ENCODE results near the gene CA11. TPM values are rescaled to one million over a fixed set of nuclear protein-coding genes. Genes with fewer than 3 reads are reported as not detected.
A peak's percentile ranks its signal among the peaks of the same experiment; 100 is the strongest.

Gene CA11
- total and polyA plus RNA-seq, 4 donors, result 0.88 to 13.0 (median 5.1) TPM

DNA sequence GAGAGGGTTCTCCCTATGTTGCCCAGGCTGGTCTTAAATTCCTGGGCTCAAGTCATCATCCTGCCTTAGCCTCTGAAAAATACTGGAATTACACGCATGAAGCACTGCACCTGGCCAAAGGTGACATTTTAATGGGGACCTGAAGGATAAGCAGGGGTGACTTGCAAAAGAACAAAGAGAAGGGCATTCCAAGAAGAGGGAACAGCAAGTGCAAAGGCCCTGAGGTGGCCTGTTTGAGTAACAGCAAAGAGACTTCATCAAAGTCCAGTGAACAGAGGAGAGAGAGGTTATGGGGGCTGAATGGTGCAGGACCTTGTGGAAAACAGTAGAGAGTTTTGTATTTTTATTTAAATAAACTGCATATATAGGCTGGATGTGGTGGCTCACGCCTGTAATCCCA, 4.1 kb downstream of the CA11 start:
- TF ChIP-seq, protein P1, sequence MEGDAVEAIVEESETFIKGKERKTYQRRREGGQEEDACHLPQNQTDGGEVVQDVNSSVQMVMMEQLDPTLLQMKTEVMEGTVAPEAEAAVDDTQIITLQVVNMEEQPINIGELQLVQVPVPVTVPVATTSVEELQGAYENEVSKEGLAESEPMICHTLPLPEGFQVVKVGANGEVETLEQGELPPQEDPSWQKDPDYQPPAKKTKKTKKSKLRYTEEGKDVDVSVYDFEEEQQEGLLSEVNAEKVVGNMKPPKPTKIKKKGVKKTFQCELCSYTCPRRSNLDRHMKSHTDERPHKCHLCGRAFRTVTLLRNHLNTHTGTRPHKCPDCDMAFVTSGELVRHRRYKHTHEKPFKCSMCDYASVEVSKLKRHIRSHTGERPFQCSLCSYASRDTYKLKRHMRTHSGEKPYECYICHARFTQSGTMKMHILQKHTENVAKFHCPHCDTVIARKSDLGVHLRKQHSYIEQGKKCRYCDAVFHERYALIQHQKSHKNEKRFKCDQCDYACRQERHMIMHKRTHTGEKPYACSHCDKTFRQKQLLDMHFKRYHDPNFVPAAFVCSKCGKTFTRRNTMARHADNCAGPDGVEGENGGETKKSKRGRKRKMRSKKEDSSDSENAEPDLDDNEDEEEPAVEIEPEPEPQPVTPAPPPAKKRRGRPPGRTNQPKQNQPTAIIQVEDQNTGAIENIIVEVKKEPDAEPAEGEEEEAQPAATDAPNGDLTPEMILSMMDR (IDR thresholded peaks at IDR 0.05; ENCODE audit: control extremely low read depth, extremely low read depth), result no peak
- H3K9ac ChIP-seq (ENCODE audit: insufficient read depth in 1 of 2, low read length in 2 of 2), result no peak overlapping the region
- H3K27ac ChIP-seq (ENCODE audit: low read depth in 1 of 2, low read length in 1 of 2), result no peak overlapping the region
- peaks cover 0 to 27% (median 5%) of the 10 kb centered on the region in 5 donors for H3K4me1 ChIP-seq (ENCODE audit: control insufficient read depth in 5 of 5, insufficient read depth in 5 of 5, low read length in 5 of 5)
- 94 to 96% methylated on average over 2 of the region's 2 CpGs for WGBS, 2 donors
- no peak overlapping the region for H3K4me3 ChIP-seq
- H3K36me3 ChIP-seq (ENCODE audit: control insufficient read depth in 4 of 4, insufficient read depth in 4 of 4, low read length in 4 of 4), result no peaks in the 10 kb centered on the region
- ATAC-seq (ENCODE audit: insufficient read depth, low FRiP score) (no peak), DNase-seq (no peak)
- peaks cover 0 to 9% (median 0%) of the 10 kb centered on the region in 3 donors for H3K27me3 ChIP-seq (ENCODE audit: control insufficient read depth in 3 of 3, insufficient read depth in 3 of 3, low read length in 2 of 3)
- no peaks in the 10 kb centered on the region for H3K9me3 ChIP-seq (ENCODE audit: control insufficient read depth in 4 of 4, insufficient read depth in 3 of 4, low read length in 3 of 4)

DNA sequence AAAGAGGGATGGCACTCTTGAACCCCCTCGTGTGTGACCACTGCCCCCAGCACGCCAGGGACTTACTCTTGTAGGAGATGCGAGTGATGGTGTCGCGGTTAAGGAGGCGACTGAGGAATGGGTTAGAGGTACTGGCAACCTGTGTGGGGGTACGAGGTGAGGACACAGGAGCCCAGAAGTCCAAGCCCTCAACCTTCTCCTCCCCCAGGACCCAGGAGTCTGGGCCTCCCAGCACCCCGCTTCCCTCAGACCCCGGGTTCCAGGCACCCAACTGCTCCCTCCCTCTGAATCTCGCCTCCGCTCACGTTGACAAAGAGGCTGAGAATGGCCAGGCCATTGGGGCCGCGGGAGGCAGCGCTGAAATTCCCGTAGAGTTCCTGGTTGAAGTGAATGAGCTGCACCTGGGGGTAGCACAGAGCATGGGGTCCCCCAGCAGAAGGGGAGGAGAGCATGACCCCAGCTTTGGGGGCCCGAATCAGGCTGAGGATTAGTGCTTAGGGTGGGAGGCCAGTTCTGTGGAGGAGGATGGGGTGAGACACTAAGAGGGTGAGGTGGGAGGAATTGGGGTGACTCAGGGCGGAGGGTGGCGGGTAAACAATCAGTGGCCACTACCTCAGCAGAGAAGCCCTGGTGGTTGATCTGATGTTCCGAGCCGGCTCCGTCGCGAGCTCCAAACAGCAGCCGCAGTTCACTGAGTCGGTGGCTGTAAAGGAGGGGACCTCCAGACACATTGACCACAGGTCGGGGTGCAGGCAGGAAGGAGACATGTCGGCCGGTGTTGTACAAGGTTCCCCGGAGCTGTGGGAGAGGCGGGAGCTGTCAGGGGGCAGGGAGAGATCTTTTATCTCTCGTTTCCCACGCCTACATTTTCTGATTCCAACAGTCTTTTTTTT, 6.3 kb downstream of the CA11 start:
- H3K4me1 ChIP-seq (ENCODE audit: control insufficient read depth in 5 of 5, insufficient read depth in 5 of 5, low read length in 5 of 5), result peaks cover 0 to 30% (median 7%) of the 10 kb centered on the region in 5 donors
- H3K9me3 ChIP-seq (ENCODE audit: control insufficient read depth in 4 of 4, insufficient read depth in 3 of 4, low read length in 3 of 4), result no peaks in the 10 kb centered on the region
- no peak for DNase-seq
- no peak overlapping the region for H3K4me3 ChIP-seq
- TF ChIP-seq, protein P1 (IDR thresholded peaks at IDR 0.05; ENCODE audit: control extremely low read depth, extremely low read depth), result no peak
- no peak for ATAC-seq (ENCODE audit: insufficient read depth, low FRiP score)
- no peaks in the 10 kb centered on the region for H3K36me3 ChIP-seq (ENCODE audit: control insufficient read depth in 4 of 4, insufficient read depth in 4 of 4, low read length in 4 of 4)
- H3K9ac ChIP-seq (ENCODE audit: insufficient read depth in 1 of 2, low read length in 2 of 2), result no peak overlapping the region
- peaks cover 0 to 9% (median 0%) of the 10 kb centered on the region in 3 donors for H3K27me3 ChIP-seq (ENCODE audit: control insufficient read depth in 3 of 3, insufficient read depth in 3 of 3, low read length in 2 of 3)
- H3K27ac ChIP-seq (ENCODE audit: low read depth in 1 of 2, low read length in 1 of 2), result no peak overlapping the region
- WGBS, 2 donors, result 73 to 81% methylated on average over 33 of the region's 33 CpGs

DNA sequence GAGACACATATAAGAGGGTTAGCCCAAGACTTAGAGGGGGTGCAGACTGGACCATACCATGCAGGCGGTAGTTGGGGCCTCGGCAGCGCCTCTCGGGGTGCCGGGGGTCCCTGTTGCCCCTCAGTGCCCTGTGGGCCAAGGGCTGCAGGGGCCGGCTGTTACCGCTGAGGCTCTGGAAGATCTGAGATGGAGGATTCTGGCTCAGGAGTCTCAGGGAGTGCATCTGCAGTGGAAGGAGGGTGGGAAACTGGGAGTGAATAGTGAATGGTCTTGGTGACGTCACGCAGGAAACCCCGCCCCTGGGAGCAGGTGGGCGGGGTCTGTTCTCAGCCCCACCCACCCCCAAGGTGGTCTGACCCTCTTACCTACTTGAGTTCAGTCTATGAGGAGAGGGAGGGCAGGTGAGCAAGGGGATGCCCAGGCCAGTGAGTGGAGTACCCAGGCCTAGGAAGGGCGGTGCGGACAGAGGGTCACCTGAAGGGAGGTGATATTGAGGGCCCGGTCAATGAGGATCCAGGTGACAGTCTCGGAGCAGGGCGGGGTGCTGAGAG, 7.1 kb downstream of the CA11 start:
- TF ChIP-seq, protein P1 (IDR thresholded peaks at IDR 0.05; ENCODE audit: control extremely low read depth, extremely low read depth), result no peak
- Histone ChIP-seq H3K4me3 (no peak overlapping the region), H3K9ac (ENCODE audit: insufficient read depth in 1 of 2, low read length in 2 of 2) (no peak overlapping the region), H3K27ac (ENCODE audit: low read depth in 1 of 2, low read length in 1 of 2) (peak overlapping the region in 1 of 2 donors; percentile 93), H3K4me1 (ENCODE audit: control insufficient read depth in 5 of 5, insufficient read depth in 5 of 5, low read length in 5 of 5) (peaks cover 0 to 32% (median 9%) of the 10 kb centered on the region in 5 donors), H3K9me3 (ENCODE audit: control insufficient read depth in 4 of 4, insufficient read depth in 3 of 4, low read length in 3 of 4) (no peaks in the 10 kb centered on the region), H3K36me3 (ENCODE audit: control insufficient read depth in 4 of 4, insufficient read depth in 4 of 4, low read length in 4 of 4) (no peaks in the 10 kb centered on the region), H3K27me3 (ENCODE audit: control insufficient read depth in 3 of 3, insufficient read depth in 3 of 3, low read length in 2 of 3) (peaks cover 0 to 9% (median 0%) of the 10 kb centered on the region in 3 donors)
- ATAC-seq (ENCODE audit: insufficient read depth, low FRiP score) (no peak), DNase-seq (no peak)
- WGBS, 2 donors, result 80 to 83% methylated on average over 16 of the region's 16 CpGs
